Tibial nerve (tissue), 4 donors: ENCODE data around the gene SUN5. TPM values are rescaled to one million over a fixed set of nuclear protein-coding genes. Genes with fewer than 3 reads are reported as not detected.

Experiments used
- DNase-seq, 2 donors: peaks; one replicate each; pipeline ENCODE4 v3.0.0-alpha.2; 2019; ENCODE audit warnings: low spot score in 2 of 2
- H3K27ac ChIP-seq, 4 donors: fragments of 200-600 bp; sonication (generic) in 3 of 4; one replicate each; pipeline ENCODE4 v1.5.1; 2017 to 2019; ENCODE audit warnings: mild to moderate bottlenecking in 1 of 4
- H3K27me3 ChIP-seq, 2 donors: fragments of 200-600 bp; sonication (generic) in 1 of 2; one replicate each; pipeline versions ENCODE4 v1.5.1 to v1.6.0; 2017 to 2019
- H3K36me3 ChIP-seq, 3 donors: fragments of 200-600 bp; sonication (generic); one replicate each; pipeline ENCODE4 v1.5.1; 2018 to 2019
- H3K4me1 ChIP-seq, 4 donors: fragments of 200-600 bp; sonication (generic) in 3 of 4; one replicate each; pipeline ENCODE4 v1.5.1; 2017 to 2019
- H3K4me3 ChIP-seq, 4 donors: fragments of 200-600 bp; sonication (generic) in 3 of 4; one replicate each; pipeline ENCODE4 v1.5.1; 2017 to 2019; ENCODE audit warnings: mild to moderate bottlenecking in 1 of 4, moderate library complexity in 1 of 4
- H3K9me3 ChIP-seq, 4 donors: fragments of 200-600 bp; sonication (generic) in 3 of 4; one replicate each; pipeline ENCODE4 v1.5.1; 2017 to 2019
- CTCF ChIP-seq, 5 experiments: fragments of 200-600 bp in 3 of 5; fragments of 450-650 bp in 2 of 5; sonication (generic) in 3 of 5; IDR thresholded peaks; one replicate each; pipeline ENCODE4 v1.5.1; 2016 to 2019; ENCODE audit warnings: antibody characterized with exemption in 5 of 5, mild to moderate bottlenecking in 3 of 5, moderate library complexity in 2 of 5
- EP300 ChIP-seq, 2 donors: sonication (generic); formaldehyde crosslinking; IDR thresholded peaks; one replicate each; pipeline ENCODE4 v1.6.1; 2017; ENCODE audit warnings: antibody characterized with exemption in 2 of 2, mild to moderate bottlenecking in 1 of 2
- POLR2A ChIP-seq, 2 donors: fragments of 450-650 bp; IDR thresholded peaks; one replicate each; pipeline ENCODE4 v1.6.1; 2017; ENCODE audit warnings: antibody characterized with exemption in 2 of 2, mild to moderate bottlenecking in 2 of 2, moderate library complexity in 2 of 2
- WGBS, 2 donors: methylation state at CpG; one replicate each; pipeline ENCODE4 v1.1.5; 2018; 5-methylcytosine and 5-hydroxymethylcytosine counted together
- total RNA-seq, 4 donors: library from RNA; depleted of rRNA; stranded (reverse); fragments of >200 nt; gene quantifications; one replicate each; pipeline ENCODE4 v1.1.0, GENCODE V29; 2016

Gene SUN5
- total RNA-seq, 4 donors from 2014 or later = not detected

GRCh38 chr20:32941155-32941885 is 62.9 kb downstream of the SUN5 start:
- H3K4me1 ChIP-seq = no peaks in the 10 kb centered on the region
- WGBS, 2 donors = 71 to 77% methylated on average over 4 of the region's 4 CpGs
- peaks cover 0 to 37% (median 0%) of the 10 kb centered on the region in 4 donors for H3K9me3 ChIP-seq
- H3K27ac ChIP-seq = no peak overlapping the region
- H3K36me3 ChIP-seq = no peaks in the 10 kb centered on the region
- no peak overlapping the region for H3K4me3 ChIP-seq
- H3K27me3 ChIP-seq = no peaks in the 10 kb centered on the region
- TF ChIP-seq POLR2A (IDR thresholded peaks at IDR 0.05) (no peak), EP300 (IDR thresholded peaks at IDR 0.05) (no peak), CTCF (IDR thresholded peaks at IDR 0.05) (no peak)
- no peak for DNase-seq

GRCh38 chr20:32934580-32934979 is 69.7 kb downstream of the SUN5 start:
- DNase-seq = no peak
- no peak for TF ChIP-seq CTCF (IDR thresholded peaks at IDR 0.05)
- TF ChIP-seq EP300 (IDR thresholded peaks at IDR 0.05) = no peak
- TF ChIP-seq POLR2A (IDR thresholded peaks at IDR 0.05) = no peak
- H3K27me3 ChIP-seq = no peaks in the 10 kb centered on the region
- H3K36me3 ChIP-seq = no peaks in the 10 kb centered on the region
- H3K9me3 ChIP-seq = peaks cover 0 to 10% (median 0%) of the 10 kb centered on the region in 4 donors
- no peaks in the 10 kb centered on the region for H3K4me1 ChIP-seq
- H3K27ac ChIP-seq = no peak overlapping the region
- no peak overlapping the region for H3K4me3 ChIP-seq
- 58 to 69% methylated on average over 4 of the region's 4 CpGs for WGBS, 2 donors

Other genes starting within 250 kb of the SUN5 start
- 1 to 10 TPM; 1.0 to 1.5 (median 1.3) TPM for gene DNMT3B, start 242.0 kb downstream of the SUN5 start, total RNA-seq
- gene MAPRE1, start 184.5 kb downstream of the SUN5 start, total RNA-seq = 10 to 100 TPM; 59.0 to 85.8 (median 79.9) TPM
- under 1 TPM in 2 of 4 donors, not detected in 2; 0.30 to 0.87 TPM for gene EFCAB8, start 145.5 kb downstream of the SUN5 start, total RNA-seq
- gene BPIFB2, start 3.3 kb upstream of the SUN5 start, total RNA-seq = not detected
- gene BPIFB6, start 27.2 kb upstream of the SUN5 start, total RNA-seq = not detected
- gene BPIFB3, start 49.5 kb upstream of the SUN5 start, total RNA-seq = not detected
- not detected for gene BPIFB4, start 75.2 kb upstream of the SUN5 start, total RNA-seq
- gene BPIFA2, start 163.7 kb upstream of the SUN5 start, total RNA-seq = 1 to 10 TPM in 1 of 4 donors, not detected in 3; 2.2 TPM
- gene BPIFA3, start 212.9 kb upstream of the SUN5 start, total RNA-seq = not detected
- not detected for gene BPIFA1, start 231.6 kb upstream of the SUN5 start, total RNA-seq